HG03095 (cell line): ENCODE measurements around the gene SEPTIN3.

ENCODE experiments used
- ATAC-seq: cut with Tn5 transposase; IDR thresholded peaks from one replicate; pipeline ENCODE4 v1.9.1; 2021; ENCODE audit warnings: moderate library complexity; ENCODE audit not compliant: unreplicated experiment

SEPTIN3 gene

DNA sequence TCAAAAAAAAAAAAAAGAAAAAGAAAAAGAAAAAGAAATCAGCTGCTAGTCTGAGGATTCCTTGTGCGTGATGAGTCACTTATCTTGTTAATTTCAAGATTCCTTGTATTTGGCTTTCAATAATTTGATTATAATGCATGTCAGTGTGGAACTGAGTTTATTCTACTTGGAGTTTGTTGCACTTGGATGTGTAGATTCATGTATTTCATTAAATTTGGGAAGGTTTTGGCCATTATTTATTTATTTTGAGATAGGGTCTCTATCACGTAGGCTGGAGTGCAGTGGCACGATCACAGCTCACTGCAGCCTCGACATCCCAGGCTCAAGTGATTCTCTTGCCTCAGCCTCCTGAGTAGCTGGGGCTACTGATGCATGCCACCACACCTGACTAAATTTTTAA, 44.1 kb downstream of the SEPTIN3 start:
- no peak for ATAC-seq

DNA sequence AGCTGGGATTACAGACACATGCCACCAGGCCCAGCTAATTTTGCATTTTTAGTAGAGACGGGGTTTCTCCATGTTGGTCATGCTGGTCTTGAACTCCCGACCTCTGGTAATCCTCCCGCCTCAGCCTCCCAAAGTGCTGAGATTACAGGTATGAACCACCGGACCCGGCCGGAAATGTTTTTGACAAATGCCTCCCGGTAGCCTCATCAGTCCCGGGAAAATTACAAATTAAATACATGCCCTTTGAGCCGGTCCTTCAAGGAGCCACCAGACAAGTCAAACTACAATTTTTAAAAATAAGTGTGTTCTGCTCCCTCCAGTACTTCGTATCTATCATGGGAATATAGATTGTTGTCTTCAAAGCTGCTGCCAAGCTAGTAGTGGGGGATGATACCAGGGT, 46.9 kb downstream of the SEPTIN3 start:
- ATAC-seq: no peak

DNA sequence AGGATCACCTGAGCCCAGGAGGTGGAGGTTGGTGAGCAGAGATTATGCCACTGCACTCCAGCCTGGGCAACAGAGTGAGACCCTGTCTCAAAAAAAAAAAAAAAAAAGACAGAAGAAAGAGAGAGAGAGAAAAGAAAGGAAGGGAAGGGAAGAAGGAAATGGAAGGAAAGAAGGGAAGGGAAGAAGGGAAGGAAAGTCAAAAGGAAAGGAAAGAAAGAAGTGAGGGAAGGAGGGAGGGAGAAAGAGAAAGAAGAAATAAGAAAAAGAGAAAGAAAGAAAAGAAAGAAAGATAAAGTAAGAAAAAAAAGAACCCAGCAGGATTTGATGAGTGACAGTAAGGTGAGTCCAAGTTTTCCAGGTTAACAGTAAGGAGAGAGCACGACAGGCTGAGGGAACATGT, 49.0 kb downstream of the SEPTIN3 start:
- no peak for ATAC-seq
